ENCODE results near the gene TRERF1. TPM values are rescaled to one million over a fixed set of nuclear protein-coding genes. Genes with fewer than 3 reads are reported as not detected.

The TRERF1 gene
- total RNA-seq, 1 experiment from 2014 or later, result 22.3 TPM

- no peak for TF ChIP-seq STAT6 (CRISPR knock-in tag; conservative IDR thresholded peaks at IDR 0.05; ENCODE audit: low read depth)
- no peak for TF ChIP-seq CBFB (CRISPR knock-in tag; IDR thresholded peaks at IDR 0.05; ENCODE audit: low read depth)
- TF ChIP-seq, protein P1, sequence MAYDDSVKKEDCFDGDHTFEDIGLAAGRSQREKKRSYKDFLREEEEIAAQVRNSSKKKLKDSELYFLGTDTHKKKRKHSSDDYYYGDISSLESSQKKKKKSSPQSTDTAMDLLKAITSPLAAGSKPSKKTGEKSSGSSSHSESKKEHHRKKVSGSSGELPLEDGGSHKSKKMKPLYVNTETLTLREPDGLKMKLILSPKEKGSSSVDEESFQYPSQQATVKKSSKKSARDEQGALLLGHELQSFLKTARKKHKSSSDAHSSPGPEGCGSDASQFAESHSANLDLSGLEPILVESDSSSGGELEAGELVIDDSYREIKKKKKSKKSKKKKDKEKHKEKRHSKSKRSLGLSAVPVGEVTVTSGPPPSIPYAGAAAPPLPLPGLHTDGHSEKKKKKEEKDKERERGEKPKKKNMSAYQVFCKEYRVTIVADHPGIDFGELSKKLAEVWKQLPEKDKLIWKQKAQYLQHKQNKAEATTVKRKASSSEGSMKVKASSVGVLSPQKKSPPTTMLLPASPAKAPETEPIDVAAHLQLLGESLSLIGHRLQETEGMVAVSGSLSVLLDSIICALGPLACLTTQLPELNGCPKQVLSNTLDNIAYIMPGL (CRISPR knock-in tag; IDR thresholded peaks at IDR 0.05), result no peak
- no peak for TF ChIP-seq ATF2 (CRISPR knock-in tag; IDR thresholded peaks at IDR 0.05; ENCODE audit: borderline replicate concordance, low read depth)
- no peak for TF ChIP-seq ZNF138 (CRISPR knock-in tag; conservative IDR thresholded peaks at IDR 0.05)
- TF ChIP-seq, protein P2, sequence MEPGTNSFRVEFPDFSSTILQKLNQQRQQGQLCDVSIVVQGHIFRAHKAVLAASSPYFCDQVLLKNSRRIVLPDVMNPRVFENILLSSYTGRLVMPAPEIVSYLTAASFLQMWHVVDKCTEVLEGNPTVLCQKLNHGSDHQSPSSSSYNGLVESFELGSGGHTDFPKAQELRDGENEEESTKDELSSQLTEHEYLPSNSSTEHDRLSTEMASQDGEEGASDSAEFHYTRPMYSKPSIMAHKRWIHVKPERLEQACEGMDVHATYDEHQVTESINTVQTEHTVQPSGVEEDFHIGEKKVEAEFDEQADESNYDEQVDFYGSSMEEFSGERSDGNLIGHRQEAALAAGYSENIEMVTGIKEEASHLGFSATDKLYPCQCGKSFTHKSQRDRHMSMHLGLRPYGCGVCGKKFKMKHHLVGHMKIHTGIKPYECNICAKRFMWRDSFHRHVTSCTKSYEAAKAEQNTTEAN (CRISPR knock-in tag; IDR thresholded peaks at IDR 0.05), result no peak
These were observed 68.1 kb downstream of the TRERF1 start (continued) for GRCh38 chr6:42383421-42384205.

- H3K9me3 Mint-ChIP-seq, result no peaks in the 10 kb centered on the region
- TF ChIP-seq ZNF219 (CRISPR knock-in tag; IDR thresholded peaks at IDR 0.05; ENCODE audit: borderline replicate concordance) (no peak), SMAD3 (CRISPR knock-in tag; IDR thresholded peaks at IDR 0.05; ENCODE audit: borderline replicate concordance) (no peak), GABPB1 (CRISPR knock-in tag; IDR thresholded peaks at IDR 0.05) (no peak), ZNF232 (CRISPR knock-in tag; IDR thresholded peaks at IDR 0.05) (no peak), AR (CRISPR knock-in tag; IDR thresholded peaks at IDR 0.05) (no peak), ESRRA (CRISPR knock-in tag; IDR thresholded peaks at IDR 0.05; ENCODE audit: borderline replicate concordance) (no peak), GTF2I (CRISPR knock-in tag; conservative IDR thresholded peaks at IDR 0.05) (no peak)
- TF ChIP-seq, protein P3, sequence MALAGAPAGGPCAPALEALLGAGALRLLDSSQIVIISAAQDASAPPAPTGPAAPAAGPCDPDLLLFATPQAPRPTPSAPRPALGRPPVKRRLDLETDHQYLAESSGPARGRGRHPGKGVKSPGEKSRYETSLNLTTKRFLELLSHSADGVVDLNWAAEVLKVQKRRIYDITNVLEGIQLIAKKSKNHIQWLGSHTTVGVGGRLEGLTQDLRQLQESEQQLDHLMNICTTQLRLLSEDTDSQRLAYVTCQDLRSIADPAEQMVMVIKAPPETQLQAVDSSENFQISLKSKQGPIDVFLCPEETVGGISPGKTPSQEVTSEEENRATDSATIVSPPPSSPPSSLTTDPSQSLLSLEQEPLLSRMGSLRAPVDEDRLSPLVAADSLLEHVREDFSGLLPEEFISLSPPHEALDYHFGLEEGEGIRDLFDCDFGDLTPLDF (CRISPR knock-in tag; IDR thresholded peaks at IDR 0.05), result no peak
- TF ChIP-seq, protein P4, sequence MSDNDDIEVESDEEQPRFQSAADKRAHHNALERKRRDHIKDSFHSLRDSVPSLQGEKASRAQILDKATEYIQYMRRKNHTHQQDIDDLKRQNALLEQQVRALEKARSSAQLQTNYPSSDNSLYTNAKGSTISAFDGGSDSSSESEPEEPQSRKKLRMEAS (CRISPR knock-in tag; IDR thresholded peaks at IDR 0.05), result no peak
- DNase-seq (ENCODE audit: low spot score) (no peak), ATAC-seq (no peak)
- H3K27me3 Mint-ChIP-seq (ENCODE audit: low read depth), result no peaks in the 10 kb centered on the region
- H3K4me1 Mint-ChIP-seq, result peaks cover 24% of the 10 kb centered on the region
- H3K27ac Mint-ChIP-seq, result no peak overlapping the region
- H3K36me3 Mint-ChIP-seq, result no peaks in the 10 kb centered on the region
- H3K4me3 Mint-ChIP-seq, result no peak overlapping the region
- ChIA-PET POLR2A (no interaction called here), CTCF (interaction anchor here (1.2 to 2.0 kb wide), 3 partner anchors 10 to 166 kb away, joined by 3 to 8 read pairs (median 6); no protein-coding TSS in a partner anchor)
These were observed 69.9 kb downstream of the TRERF1 start for GRCh38 chr6:42381850-42382249.

Measured in WTC11 (cell line).